HEK293 (cell line): ENCODE data around the gene PIK3R3.

Source experiments
- CTCF ChIA-PET: fragments of 350-600 bp; formaldehyde crosslinking; extraction: SDS; loops from one replicate; lab custom pipeline; 2021; ENCODE audit warnings: antibody characterized with exemption; lab: Yijun Ruan, JAX
- POLR2A ChIA-PET: fragments of 300-600 bp; formaldehyde crosslinking; extraction: SDS; loops from one replicate; lab custom pipeline; 2020; ENCODE audit warnings: antibody characterized with exemption, inconsistent platforms; lab: Yijun Ruan, JAX
- H3K27ac ChIP-seq: fragments of 200-500 bp; sonication (Bioruptor generic); 2 replicates; pipeline ENCODE4 v1.5.1; 2014; ENCODE audit warnings: low read depth, low read length, control low read depth, inconsistent platforms; ENCODE audit errors: extremely low read depth
- H3K36me3 ChIP-seq, 2 experiments: fragments of 200-500 bp in 1 of 2; sonication (Bioruptor generic) in 1 of 2; 1 replicate in 1 of 2; 2 replicates in 1 of 2; pipeline ENCODE4 v1.5.1; 2014 to 2017; ENCODE audit warnings: inconsistent platforms in 2 of 2, low read length in 2 of 2; ENCODE audit not compliant: control insufficient read depth in 2 of 2, insufficient read depth in 1 of 2
- H3K4me1 ChIP-seq: fragments of 200-500 bp; sonication (Bioruptor generic); 2 replicates; pipeline ENCODE4 v1.5.1; 2014; ENCODE audit warnings: mild to moderate bottlenecking, low read length, inconsistent platforms; ENCODE audit not compliant: control insufficient read depth, insufficient read depth
- H3K4me3 ChIP-seq: 2 replicates; pipeline ENCODE4 v1.5.1; 2011; ENCODE audit warnings: low read depth, mild to moderate bottlenecking, control low read depth, low read length, moderate library complexity
- H3K9me3 ChIP-seq: fragments of 200-500 bp; sonication (Bioruptor generic); 2 replicates; pipeline ENCODE4 v1.5.1; 2014; ENCODE audit warnings: low read depth, low read length, inconsistent platforms; ENCODE audit not compliant: control insufficient read depth, insufficient read depth
- PRDM10 ChIP-seq: fragments of 450-650 bp; formaldehyde crosslinking; IDR thresholded peaks from 2 replicates; pipeline ENCODE4 v1.5.1; 2016; ENCODE audit warnings: missing biosample characterization, missing genetic modification characterization
- RBAK ChIP-seq: fragments of 450-650 bp; formaldehyde crosslinking; IDR thresholded peaks from 2 replicates; pipeline ENCODE4 v1.5.1; 2016; ENCODE audit warnings: missing biosample characterization, missing genetic modification characterization
- SCRT2 ChIP-seq: fragments of 450-650 bp; formaldehyde crosslinking; IDR thresholded peaks from 2 replicates; pipeline ENCODE4 v1.5.1; 2016; ENCODE audit warnings: missing biosample characterization, missing genetic modification characterization
- TSHZ1 ChIP-seq: fragments of 450-650 bp; formaldehyde crosslinking; IDR thresholded peaks from 2 replicates; pipeline ENCODE4 v1.5.1; 2016; ENCODE audit warnings: missing biosample characterization, missing genetic modification characterization, borderline replicate concordance
- ZBTB10 ChIP-seq: fragments of 450-650 bp; formaldehyde crosslinking; IDR thresholded peaks from 2 replicates; pipeline ENCODE4 v1.5.1; 2016; ENCODE audit warnings: missing biosample characterization, missing genetic modification characterization
- ZFP37 ChIP-seq: fragments of 450-650 bp; formaldehyde crosslinking; IDR thresholded peaks from 2 replicates; pipeline ENCODE4 v1.5.1; 2016; ENCODE audit warnings: missing biosample characterization, missing genetic modification characterization
- ZIC2 ChIP-seq: fragments of 450-650 bp; formaldehyde crosslinking; IDR thresholded peaks from 2 replicates; pipeline ENCODE4 v1.5.1; 2016; ENCODE audit warnings: missing biosample characterization, missing genetic modification characterization
- ZNF114 ChIP-seq: fragments of 450-650 bp; formaldehyde crosslinking; IDR thresholded peaks from 2 replicates; pipeline ENCODE4 v1.5.0; 2017; ENCODE audit warnings: missing biosample characterization, missing genetic modification characterization
- ZNF155 ChIP-seq: fragments of 450-650 bp; formaldehyde crosslinking; IDR thresholded peaks from 2 replicates; pipeline ENCODE4 v1.5.1; 2016; ENCODE audit warnings: missing biosample characterization, missing genetic modification characterization
- ZNF366 ChIP-seq: fragments of 450-650 bp; formaldehyde crosslinking; conservative IDR thresholded peaks from 2 replicates; pipeline ENCODE4 v1.5.1; 2016; ENCODE audit warnings: missing biosample characterization, missing genetic modification characterization
- ZNF398 ChIP-seq: fragments of 450-650 bp; formaldehyde crosslinking; IDR thresholded peaks from 2 replicates; pipeline ENCODE4 v1.5.1; 2017; ENCODE audit warnings: missing biosample characterization, missing genetic modification characterization
- ZNF426 ChIP-seq: fragments of 450-650 bp; formaldehyde crosslinking; IDR thresholded peaks from 2 replicates; pipeline ENCODE4 v1.5.1; 2017; ENCODE audit warnings: missing biosample characterization, missing genetic modification characterization, mild to moderate bottlenecking, inconsistent platforms, moderate library complexity
- ZNF529 ChIP-seq: fragments of 450-650 bp; formaldehyde crosslinking; IDR thresholded peaks from 2 replicates; pipeline ENCODE4 v1.5.1; 2017; ENCODE audit warnings: missing genetic modification characterization, missing biosample characterization; ENCODE audit not compliant: insufficient replicate concordance
- ZNF664 ChIP-seq: fragments of 450-650 bp; formaldehyde crosslinking; IDR thresholded peaks from 2 replicates; pipeline ENCODE4 v1.5.1; 2016; ENCODE audit warnings: missing biosample characterization, missing genetic modification characterization
- ZNF776 ChIP-seq: fragments of 450-650 bp; formaldehyde crosslinking; IDR thresholded peaks from 2 replicates; pipeline ENCODE4 v1.5.0; 2017; ENCODE audit warnings: missing biosample characterization, missing genetic modification characterization, borderline replicate concordance

PIK3R3 gene

GRCh38 chr1:46002551-46003150, 129.8 kb downstream of the PIK3R3 start (continued):
- TF ChIP-seq TSHZ1 (no peak), ZIC2 (tag by site-specific recombination) (no peak), ZNF776 (tag by site-specific recombination) (no peak), ZFP37 (no peak), PRDM10 (tag by site-specific recombination) (no peak), ZNF114 (tag by site-specific recombination) (no peak), ZNF529 (tag by site-specific recombination) (no peak), ZNF366 (tag by site-specific recombination) (no peak)
- TF ChIP-seq, all 188 proteins: peak for 0

- CTCF ChIA-PET, result no interaction called here
- H3K36me3 ChIP-seq, result peaks cover 0 to 25% of the 10 kb centered on the region in 2 experiments; a peak in 1 of 3 replicates
Measured at GRCh38 chr1:46001081-46001785, 131.2 kb downstream of the PIK3R3 start.

More at GRCh38 chr1:46001081-46001785, 131.2 kb downstream of the PIK3R3 start:
- H3K4me1 ChIP-seq, result no peaks in the 10 kb centered on the region
- TF ChIP-seq ZNF426 (no peak), ZNF398 (tag by site-specific recombination) (no peak), ZBTB10 (tag by site-specific recombination) (no peak), ZNF664 (tag by site-specific recombination) (no peak), ZNF155 (tag by site-specific recombination) (no peak), RBAK (no peak), SCRT2 (no peak)
- TF ChIP-seq, all 188 proteins: peak for 0
- H3K27ac ChIP-seq, result no peak overlapping the region
- POLR2A ChIA-PET, result no interaction called here
- no peak overlapping the region for H3K4me3 ChIP-seq
- no peaks in the 10 kb centered on the region for H3K9me3 ChIP-seq
